NCI-H345 treated with DMSO at 0.1 percent for 48 hours (cell line): ENCODE results near the gene AP5Z1.
"Not testable (repeated sequence)": the region's sequence is repeated elsewhere in the genome, so short reads cannot be mapped to it uniquely, and the experiment has no call there.

Experiments used
- DNase-seq: peaks from one replicate; lab custom pipeline; 2025; ENCODE audit not compliant: unreplicated experiment; lab: John Stamatoyannopoulos, UW

AP5Z1 gene

DNA sequence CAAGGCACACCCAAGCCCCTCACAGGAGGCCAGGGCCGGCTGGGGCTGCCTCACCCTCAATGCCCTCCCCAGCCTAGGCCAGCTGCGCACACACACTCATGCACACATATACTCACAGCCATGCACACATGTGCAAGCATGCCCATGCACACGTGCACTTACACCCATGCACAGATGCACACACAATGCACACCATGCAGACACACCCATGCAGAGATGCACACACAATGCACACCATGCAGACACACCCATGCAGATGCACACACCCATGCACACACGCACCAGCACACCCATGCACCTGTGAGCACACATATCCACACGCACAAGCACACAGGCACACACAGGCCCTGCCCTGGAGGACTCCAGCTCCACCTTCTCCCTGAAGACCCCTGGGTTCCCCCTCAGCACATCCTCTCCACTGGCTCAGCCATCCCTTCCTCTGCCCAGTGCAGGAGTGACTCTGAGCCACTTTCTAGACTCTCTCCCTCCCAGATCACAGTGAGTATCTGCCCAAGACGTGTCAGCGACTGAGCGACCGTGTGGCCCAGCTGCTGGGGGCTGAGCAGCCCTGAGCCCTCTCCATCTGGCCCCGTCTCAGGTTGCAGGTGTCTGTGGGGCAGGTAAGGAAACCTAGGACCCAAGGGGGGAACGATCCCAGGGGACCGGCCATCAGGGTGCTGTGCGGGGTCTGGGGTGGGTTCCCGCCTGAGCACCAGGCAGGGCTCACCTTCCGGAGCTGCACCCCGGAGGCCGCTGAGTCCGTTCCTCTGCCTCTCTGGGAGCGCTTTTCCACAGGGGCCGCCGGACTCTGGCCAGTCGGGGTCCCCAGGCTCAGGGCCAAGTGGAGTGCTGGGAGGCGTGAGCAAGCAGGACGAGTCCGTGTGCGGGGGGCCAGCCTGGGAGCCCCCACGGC is 25.8 kb downstream of the AP5Z1 start:
- DNase-seq = no peak

- DNase-seq = no peak
These were observed 26.4 kb downstream of the AP5Z1 start for GRCh38 chr7:4801839-4802231.

- DNase-seq = not testable (repeated sequence)
These were observed 27.2 kb downstream of the AP5Z1 start for GRCh38 chr7:4802577-4802976.

DNA sequence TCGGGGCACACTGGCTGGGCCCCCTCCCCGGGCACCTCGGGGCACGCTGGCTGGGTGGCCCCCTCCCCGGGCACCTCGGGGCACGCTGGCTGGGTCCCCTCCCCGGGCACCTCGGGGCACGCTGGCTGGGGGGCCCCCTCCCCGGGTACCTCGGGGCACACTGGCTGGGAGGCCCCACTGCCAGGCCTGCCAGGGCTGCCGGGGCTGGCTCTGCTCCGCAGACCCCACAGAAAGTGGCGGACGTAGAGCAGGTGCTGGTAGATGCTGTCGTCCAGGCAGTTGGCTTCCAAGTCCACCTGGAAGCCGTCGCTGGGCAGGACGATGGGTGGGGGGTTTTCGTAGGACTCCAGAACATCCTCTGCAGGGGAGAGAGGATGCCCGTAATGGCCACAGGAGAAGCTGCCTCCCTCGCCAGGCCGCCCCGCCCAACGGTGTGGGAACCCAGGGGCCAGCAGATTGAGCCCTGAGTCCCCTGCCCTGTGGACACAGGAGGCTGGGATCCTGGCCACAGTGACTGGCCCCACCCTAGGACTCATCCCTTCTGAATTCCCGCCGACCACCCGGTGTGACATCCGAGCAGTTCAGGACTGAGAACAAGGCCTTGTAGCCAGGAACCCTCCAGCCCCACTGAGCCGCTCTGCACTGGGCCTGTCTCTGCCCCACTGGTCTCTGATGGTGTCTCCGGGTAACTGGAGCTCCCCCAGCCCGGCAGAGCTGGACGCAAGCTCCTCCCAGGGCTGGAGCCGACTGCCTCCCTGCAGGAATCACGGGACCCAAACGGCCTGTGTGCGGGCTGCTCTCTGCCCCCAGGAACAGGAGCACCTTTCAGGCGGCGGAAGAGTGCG is 28.2 kb downstream of the AP5Z1 start:
- no peak for DNase-seq

DNA sequence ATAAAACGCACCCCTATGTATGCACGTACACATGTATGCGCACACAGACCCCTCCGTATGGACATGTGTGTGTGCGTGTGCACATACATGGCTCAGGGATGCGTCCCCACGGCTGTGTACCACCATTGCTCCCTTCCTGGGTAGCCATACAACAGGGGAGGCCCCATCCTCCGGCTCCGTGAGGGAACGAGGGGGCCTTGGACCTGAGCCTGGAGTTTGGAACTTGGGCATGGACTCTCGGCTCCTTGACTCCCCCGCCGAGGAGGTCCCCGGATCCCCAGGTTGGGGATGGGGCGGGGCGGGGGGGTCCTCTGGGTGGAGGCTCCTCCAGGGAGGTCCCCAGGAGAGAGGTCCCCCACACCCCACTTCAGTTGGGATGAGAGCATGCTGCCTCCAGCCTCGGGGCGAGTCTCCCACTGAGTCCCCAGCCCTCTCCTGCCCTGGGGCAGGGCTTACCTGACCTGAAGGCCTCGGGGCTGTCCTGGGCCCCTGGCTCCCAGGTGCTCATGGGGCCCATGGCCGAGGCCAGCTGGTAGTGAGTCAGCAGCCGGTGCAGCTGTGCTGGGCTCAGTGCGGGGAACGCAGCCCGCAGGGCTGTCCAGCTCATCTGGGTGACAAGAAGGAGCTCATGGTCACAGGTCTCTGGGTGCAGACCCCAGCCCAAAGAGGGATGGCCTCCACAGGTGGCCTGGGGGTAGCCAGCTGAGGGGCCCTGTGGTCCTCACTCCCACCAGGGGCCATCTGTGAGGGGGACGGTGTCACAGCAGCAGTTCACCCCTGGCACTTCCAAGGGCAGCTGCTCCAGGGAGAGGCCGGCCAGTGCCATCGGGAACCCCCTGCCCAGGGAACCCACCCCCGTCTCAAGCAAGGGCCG is 29.9 kb downstream of the AP5Z1 start:
- DNase-seq = no peak

GRCh38 chr7:4805984-4806300 is 30.5 kb downstream of the AP5Z1 start:
- DNase-seq = no peak

GRCh38 chr7:4806983-4807597 is 31.7 kb downstream of the AP5Z1 start:
- DNase-seq = no peak

DNA sequence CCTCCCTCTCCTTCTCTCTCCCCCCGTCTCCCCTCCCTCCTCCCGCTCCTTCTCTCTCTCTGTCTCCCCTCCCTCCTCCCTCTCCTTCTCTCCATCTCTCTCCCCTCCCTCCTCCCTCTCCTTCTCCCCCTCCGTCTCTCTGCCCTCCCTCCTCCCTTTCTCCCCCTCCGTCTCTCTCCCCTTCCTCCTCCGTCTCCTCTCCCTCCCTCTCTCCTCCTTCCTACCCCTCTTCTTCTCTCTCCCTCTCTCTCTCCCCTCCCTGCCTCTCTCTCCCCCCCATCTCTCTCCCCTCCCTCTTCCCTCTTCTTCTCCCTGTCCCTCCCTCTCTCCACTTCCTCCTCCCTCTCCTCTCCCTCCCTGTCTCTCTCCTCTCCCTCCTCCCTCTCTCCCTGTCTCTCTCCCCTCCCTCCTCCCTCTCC is 32.2 kb downstream of the AP5Z1 start:
- DNase-seq = no peak

DNA sequence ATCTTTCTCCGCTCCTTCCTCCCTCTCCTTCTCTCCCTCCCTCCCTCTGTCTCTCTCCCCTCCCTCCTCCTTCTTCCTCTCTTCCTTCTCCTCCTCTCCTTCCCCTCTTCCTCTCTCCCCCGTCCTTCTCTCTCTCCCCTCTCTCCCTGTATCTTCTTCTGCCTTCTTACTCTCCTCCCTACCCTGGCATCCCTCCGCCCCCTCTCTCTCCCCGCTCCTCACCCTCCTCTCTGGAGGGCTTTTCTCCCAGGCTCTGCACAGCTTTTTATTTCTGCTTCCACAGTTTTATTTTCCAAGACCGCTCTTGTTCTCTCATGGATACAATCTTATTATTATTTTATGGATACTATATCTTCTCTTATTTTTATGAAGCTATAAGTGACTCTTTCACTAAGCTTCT is 32.6 kb downstream of the AP5Z1 start:
- no peak for DNase-seq

GRCh38 chr7:4808565-4808964 is 33.1 kb downstream of the AP5Z1 start:
- DNase-seq = no peak

DNA sequence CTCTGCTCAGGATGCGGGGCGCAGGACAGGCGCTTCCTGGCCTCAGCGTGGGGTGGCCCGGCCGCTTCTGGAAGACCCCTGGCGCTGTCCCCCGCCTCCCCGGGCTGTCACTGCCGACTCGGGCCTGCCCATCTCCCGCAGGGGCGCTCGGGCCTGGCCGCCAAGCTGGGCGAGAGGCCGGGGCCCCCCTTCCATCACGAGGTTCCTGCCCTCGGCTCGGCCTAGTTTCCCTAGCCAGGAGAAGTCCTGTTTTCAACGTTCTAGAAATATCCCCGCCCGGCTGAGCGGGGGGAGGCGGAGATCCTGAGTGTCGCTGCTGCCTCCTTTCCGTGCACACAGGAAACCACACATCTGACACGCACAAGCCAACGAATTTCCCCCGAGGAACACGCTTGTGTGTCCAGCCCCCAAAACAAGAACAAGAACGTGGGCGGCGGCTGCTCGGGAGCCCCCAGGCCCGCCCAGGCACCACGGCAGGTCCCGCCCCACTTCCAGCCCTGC is 33.7 kb downstream of the AP5Z1 start:
- no peak for DNase-seq

- no peak for DNase-seq
These were observed 34.2 kb downstream of the AP5Z1 start for GRCh38 chr7:4809666-4810065.

DNA sequence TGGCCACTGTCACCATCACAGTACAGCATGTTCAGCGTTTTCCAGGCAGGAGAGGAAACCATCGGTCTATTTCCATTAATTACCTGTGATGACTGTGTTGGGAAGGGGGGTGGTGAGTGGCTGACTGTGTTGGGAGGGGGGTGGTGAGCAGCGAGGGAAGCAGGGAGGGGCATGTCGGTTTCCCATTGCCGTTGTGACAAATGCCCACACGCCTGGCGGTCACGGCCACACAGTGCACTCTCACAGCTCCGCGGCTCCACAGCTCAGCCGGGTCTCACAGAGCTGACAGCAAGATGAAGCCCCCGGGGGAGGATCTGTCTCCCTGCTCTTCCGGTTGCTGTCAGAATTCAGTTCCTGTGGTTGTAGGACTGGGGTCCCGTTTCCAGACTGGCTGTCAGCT is 39.0 kb downstream of the AP5Z1 start:
- DNase-seq = no peak

DNA sequence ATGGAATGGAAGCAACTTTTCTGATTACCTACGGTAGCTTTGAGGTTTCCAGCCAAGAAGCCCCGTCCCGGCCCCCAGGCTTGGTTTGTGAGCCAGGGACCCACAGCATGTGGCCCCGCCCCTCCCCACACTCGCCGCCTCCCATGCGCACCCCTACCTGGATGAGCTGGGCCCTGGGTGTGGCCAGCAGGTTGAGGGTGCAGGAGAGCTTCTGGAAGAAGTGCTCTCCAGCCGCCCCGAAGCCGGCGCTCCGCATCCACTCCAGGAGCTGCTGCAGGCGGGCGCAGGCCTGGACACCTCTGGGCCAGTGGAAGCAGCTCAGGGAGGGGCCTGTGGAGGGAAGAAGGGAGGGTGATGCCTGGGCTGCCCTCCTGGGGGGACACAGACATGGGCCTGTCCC is 39.7 kb downstream of the AP5Z1 start:
- DNase-seq = no peak

DNA sequence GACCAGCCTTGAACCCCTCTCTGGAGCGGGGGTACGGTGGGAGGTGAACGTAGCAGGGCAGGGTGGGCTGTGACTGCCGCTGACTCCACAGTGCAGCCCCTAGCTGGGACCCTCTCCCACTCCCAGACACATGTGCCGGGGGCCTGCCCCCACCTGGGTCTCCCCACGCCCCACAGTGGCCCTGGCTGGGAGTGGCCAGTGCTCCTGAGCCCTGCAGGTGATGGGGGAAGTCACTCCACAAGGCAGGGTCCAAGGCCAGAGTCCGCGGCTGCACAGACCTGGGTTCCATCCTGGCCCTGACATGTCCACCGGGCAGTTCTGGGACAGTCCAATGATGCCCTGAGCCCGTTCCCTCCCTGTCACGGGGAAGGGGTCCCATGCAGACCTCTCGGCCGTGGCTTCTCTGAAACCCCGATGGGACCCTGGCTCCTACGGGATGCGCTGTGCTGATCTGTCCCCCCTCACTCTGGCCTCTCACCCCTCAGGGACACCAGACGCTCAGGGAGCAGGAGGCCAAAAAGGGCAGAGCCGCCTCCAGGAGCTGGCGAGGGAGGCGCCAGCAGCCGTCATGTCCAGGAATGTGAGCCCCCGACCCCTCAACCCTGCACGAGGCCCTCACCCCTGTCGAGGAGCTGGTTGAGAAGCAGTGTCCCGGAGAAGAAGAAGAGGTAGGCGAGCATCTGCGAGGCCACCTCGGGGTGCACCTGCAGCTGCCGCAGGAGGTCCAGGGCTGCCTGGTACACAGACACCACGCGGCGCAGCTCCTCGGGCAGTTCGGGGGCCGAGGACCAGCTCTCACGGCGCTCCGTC is 40.4 kb downstream of the AP5Z1 start:
- DNase-seq = no peak

GRCh38 chr7:4816419-4817080 is 41.1 kb downstream of the AP5Z1 start:
- no peak for DNase-seq

GRCh38 chr7:4817178-4817901 is 41.9 kb downstream of the AP5Z1 start:
- DNase-seq = no peak

DNA sequence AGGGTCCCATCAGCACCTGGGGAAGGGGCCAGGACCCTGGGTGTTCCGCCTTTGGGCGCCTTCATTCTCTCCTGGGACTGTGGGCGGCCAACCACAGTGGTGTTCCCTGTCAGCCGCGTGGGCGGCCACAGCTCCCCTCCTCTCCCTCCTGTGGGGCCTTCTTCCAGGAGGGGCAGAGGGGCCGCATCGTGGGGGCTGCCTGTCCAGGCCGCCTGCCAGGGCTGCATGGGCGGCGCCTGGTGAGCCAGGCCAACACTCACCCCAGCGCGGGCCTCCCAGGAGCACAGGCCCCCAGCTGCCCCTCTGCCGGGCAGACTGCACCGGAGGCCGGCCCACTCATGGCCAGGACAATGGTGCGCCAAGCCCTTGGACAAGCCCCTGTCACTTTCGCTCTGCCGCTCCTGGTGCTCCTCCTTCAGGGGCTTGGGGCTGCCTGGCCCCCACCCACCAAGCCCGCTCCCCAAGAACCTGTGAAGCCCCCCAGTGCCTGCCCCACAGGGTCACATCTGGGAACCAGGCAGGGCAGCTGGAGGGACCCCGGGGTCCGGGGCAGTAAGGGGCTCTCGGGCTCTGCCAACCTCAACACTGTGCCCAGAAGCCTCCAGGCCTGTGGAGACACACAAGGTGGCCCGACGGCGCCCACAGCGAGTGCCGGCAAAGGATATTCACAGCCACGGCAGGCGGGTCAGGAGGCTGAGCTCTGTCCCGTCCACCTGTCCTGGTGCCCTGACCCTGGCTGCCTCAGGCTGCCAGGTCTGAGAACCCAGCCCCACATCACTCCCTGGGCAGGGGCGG is 42.8 kb downstream of the AP5Z1 start:
- no peak for DNase-seq
